Activated T-helper 1 cell treated with anti-CD3 and anti-CD28 coated beads, Interleukin-2, amount 50 U/mL, for 16 hours (primary cell): ENCODE results near the gene ANAPC7.
"Not testable (repeated sequence)": the region's sequence is repeated elsewhere in the genome, so short reads cannot be mapped to it uniquely, and the experiment has no call there.

Experiments used
- DNase-seq, 2 donors: peaks; one replicate each; pipeline ENCODE4 v3.0.0-alpha.2; 2020; ENCODE audit warnings: low read depth in 1 of 2, low spot score in 1 of 2

Gene ANAPC7

DNA sequence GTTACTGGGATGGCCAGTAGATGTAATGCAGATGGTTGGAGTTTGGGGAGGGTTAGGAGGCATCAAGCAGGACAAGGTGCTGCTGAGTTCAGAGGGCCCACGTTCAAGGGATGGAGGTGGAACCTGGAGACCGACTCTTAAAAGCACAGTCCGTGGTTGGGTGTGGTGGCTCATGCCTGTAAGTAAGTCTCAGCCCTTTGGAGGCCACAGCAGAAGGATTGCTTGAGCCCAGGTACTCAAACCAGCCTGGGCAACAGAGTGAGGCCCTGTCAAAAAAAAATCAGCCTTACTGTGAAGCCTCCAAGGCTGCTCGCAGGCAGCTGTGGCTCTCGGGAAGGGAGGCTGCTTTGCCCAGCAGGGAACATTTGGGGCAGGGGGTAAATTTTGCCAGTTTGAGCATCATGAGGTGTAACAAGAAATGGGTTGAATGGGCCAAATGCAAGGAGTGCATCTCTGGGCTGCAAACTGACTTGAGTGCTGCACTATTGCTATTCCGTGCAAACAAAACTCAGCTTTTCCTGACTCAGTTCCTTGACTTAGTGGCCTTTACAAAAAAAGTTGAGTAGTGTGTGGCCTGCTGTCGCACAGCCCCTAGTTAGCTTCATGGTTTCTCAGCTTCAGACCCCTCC is 55.0 kb downstream of the ANAPC7 start:
- no peak for DNase-seq

DNA sequence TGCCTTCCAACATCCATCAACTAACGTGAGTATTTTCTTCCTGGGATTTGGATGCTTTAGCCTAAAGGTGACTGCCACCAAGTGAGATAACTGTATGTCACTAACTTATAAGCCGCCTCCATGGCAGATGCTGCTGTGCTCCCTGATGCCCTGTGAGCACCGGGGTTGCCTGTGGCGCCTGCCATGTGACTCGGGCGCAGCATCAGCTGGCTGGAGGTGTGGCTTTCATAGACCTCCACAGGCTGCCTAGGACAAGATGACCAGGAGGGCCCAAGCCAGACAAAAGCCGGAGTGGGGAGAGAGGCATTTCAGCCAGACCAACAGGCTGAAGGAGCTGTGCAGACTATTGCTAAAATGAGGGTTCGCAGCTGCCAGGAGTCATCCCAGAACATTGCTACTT is 55.7 kb downstream of the ANAPC7 start:
- no peak for DNase-seq

DNA sequence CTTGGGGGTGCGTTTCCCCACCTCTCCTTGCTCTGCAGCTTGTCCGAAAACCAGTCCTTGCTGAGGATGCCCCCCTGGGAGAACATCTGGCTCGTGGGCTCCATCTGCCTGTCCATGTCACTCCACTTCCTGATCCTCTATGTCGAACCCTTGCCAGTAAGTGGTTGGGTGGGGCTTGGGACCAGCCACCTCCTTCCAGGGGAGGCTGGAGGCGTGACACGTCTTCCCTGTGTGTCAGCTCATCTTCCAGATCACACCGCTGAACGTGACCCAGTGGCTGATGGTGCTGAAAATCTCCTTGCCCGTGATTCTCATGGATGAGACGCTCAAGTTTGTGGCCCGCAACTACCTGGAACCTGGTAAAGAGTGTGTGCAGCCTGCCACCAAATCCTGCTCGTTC is 57.5 kb downstream of the ANAPC7 start:
- no peak for DNase-seq

DNA sequence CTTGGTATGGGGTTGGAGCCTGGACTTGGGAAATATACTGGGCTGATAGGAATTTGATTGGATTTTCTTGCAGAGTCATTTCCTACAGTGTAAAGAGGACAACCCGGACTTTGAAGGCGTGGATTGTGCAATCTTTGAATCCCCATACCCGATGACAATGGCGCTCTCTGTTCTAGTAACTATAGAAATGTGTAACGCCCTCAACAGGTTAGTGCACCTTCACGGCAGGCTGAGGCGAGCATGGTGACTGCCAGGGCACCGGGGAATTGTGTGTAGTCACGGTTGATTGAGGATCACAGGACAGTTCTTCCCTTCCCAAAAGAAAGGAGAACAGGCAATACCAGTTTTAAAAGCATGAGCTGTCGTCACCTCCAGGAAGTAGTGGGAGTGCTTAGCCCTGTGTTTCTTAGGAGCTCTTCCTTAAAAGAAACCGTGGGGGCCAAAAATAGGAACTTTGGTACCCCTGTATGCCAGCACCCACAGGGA is 58.3 kb downstream of the ANAPC7 start:
- DNase-seq = no peak

DNA sequence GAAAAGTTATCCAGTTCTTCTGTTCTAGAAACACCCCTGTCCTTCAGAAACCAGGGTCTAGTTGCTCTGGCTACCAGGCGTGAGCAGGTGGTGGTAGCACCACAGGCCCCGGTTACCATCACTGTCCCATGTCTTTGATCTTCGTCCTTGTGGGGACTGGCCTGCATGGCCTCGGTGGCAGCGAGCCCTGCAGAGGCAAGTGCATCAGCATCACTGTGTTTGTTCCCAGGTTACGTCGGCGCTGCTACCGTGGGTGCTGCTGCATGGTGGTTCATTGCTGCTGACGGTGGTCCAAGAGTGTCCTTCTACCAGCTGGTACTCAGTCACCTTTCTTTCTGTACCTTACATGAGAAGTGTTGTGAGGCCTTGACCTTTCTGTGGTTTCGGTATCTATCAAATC is 58.9 kb downstream of the ANAPC7 start:
- no peak for DNase-seq

DNA sequence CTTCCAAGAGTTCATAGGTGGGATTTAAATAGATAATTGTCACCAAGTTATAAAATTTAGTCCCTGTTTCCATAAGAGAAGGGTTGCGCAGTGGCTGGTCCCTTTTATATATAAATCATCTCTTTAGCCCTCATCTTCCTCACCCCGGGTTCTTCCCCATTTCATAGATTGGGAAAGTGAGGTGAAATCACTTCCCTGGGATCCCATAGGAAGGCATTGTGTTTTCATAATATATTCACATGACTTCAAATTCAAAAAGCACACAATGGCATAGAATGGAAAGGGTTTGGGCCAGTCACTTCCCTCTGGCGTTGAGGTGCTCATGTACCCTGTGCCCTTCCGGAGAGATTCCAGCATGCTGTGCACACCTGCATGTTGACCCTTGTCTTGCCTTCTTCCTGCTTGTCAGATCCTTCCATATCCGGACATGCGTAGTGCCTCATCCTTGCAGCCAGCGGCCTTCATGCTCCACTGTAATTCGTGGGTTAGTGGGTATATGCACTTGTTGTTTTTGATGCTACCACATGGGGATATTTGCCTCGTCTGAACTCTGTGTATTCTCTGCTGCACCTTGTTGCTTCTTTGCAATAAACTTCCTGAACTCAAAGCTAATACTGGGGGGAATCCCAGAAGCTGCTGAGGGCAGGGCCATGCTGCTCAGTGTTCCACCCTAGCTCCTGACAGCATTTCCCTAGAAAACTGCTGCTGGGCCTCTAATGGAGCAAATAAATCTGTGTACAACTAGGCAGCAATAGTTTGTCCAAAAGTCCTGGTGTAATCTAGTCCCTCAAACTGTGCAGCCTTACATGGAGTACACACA is 59.6 kb downstream of the ANAPC7 start:
- no peak for DNase-seq

DNA sequence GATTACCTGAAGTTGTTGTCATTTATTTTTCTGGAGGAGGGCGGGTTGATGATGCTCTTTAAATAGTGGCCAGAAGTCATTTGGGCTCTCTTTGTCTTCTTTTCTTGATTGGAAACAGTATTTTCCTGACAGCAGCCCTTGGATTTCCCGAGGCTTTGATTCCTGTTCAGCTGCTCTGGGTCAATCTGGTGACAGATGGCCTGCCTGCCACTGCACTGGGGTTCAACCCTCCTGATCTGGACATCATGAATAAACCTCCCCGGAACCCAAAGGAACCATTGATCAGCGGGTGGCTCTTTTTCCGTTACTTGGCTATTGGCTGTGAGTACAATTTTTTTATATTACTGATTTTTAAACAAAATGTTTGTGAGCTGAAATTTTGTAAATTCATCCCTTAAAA is 60.4 kb downstream of the ANAPC7 start:
- DNase-seq = no peak

DNA sequence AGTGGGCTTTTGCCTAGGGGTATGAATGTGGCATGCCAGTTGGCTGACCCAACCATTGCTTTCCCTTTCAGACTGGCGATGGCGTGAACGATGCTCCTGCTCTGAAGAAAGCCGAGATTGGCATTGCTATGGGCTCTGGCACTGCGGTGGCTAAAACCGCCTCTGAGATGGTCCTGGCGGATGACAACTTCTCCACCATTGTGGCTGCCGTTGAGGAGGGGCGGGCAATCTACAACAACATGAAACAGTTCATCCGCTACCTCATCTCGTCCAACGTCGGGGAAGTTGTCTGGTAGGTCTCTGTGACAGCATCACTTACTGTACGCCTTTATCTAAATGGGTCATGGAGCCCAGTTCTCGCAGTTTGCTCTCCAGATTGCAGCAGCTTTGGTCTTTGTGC is 61.4 kb downstream of the ANAPC7 start:
- no peak for DNase-seq

DNA sequence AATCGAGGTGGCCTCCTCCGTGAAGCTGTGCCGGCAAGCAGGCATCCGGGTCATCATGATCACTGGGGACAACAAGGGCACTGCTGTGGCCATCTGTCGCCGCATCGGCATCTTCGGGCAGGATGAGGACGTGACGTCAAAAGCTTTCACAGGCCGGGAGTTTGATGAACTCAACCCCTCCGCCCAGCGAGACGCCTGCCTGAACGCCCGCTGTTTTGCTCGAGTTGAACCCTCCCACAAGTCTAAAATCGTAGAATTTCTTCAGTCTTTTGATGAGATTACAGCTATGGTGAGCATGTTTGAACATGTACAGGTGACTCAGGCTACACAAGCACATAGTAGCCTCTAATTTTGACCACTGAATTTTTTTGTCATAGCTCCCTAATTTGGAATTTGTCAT is 62.8 kb downstream of the ANAPC7 start:
- DNase-seq = no peak

DNA sequence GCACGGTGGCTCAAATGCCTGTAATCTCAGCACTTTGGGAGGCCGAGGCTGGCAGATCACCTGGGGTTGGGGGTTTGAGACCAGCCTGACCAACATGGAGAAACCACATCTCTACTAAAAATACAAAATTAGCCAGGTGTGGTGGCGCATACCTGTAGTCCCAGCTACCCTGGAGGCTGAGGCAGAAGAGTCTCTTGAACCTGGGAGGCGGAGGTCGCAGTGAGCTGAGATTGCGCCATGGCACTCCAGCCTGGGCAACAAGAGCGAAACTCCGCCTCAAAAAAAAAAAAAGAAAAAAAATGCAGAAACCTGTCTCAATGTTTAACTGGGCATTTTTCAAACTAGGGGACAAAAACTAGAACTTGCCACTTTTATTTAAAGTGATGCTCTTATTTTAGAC is 63.2 kb downstream of the ANAPC7 start:
- DNase-seq = not testable (repeated sequence)

DNA sequence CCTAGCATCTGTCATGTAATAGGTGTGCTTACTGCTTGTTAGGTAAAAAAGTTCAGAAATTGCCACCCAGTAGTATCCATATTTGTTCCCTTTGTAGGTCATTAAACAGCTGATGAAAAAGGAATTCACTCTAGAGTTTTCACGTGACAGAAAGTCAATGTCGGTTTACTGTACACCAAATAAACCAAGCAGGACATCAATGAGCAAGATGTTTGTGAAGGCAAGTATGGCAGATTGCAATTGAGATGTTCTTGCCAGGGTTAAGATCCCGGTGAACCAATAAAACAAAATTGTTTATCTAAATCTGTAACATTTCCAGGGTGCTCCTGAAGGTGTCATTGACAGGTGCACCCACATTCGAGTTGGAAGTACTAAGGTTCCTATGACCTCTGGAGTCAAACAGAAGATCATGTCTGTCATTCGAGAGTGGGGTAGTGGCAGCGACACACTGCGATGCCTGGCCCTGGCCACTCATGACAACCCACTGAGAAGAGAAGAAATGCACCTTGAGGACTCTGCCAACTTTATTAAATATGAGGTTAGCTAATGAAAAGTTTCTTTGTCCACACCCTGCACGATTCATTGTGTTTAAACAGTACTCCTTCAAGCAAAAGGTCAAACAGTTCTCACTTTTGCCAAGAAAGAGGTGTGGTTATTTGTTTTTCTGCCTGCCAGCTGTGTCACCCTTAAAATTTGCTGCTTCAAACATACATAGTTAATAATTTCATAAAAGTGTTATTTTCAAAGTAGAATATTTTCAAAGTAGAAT is 64.1 kb downstream of the ANAPC7 start:
- DNase-seq = no peak

DNA sequence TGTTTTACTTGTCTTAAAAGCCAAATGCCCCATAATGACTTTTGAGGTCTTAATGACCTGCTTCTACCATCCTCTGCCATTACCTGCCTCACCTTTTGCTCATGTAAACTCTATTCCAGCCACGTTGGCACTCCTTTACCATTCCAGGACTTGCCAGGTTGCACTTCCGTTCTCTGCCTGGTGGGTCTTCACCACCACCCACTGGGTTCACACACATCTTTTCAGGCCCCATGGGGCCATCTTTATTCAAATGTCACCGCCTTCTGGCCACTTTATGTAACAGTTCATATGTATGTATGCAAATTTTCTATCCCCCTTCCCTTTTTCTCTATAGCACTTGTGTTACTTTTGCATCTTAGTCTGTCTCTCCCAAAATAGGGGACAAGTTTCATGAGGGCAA is 64.8 kb downstream of the ANAPC7 start:
- no peak for DNase-seq

DNA sequence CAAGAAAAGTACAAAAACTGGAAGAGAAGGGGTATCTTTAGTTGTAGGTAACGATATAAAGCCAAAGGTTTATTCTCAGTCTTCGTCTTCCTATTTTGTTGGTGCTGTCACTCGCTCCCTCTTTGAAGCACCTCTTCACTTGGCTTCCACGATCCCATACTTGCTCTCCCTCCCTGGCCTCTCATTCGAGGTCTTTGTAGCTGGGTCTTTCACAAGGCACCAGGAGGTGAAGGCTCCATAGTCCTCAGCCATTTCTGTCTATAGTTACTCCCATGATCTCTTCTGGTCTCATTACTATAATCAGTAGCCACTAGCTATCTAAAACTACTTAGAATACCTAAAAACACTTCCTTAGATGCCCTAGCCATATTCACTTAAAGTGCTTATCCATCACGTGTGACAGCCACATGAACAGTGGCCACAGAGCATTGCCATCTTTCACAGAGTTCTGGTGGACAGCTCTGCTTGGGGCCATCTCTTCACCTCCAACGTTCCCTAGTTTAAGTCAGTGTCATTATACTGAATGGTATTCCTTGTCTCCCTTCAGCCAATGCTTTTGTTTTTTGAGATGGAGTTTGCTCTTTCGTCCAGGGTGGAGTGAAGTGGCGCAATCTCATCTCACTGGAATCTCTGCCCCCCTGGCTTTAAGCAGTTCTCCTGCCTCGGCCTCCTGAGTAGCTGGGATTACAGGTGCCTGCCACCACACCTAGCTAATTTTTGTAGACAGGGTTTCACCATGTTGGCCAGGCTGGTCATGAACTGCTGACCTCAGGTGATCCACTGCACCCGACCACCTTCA is 65.4 kb downstream of the ANAPC7 start:
- DNase-seq = no peak

DNA sequence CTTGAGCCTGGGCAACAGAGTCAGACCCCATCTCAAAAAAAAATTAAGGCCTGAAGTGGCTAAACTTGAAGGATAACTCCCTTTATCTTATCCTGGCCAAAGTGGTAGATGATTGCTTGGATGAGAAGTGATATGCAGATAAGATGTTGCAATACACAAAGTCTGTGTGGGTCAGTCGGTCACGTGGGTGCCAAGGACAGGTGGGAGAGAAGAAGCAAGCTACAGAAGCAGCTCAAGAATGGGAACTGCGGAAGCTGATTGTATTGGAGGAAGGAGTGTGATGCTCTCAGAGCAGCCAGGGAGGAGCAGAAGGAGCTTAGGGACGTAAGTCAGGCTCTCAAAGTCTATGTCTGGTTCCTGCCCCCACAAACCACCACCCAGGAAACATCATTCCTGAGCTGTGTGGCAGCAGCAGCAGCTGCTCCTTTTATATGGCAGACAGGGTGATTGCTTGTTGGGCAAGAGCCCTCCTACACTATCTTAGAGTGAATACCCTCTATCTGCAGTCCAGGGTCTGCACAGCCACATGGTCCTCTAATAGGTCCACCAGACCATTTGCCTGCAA is 67.9 kb downstream of the ANAPC7 start:
- no peak for DNase-seq

DNA sequence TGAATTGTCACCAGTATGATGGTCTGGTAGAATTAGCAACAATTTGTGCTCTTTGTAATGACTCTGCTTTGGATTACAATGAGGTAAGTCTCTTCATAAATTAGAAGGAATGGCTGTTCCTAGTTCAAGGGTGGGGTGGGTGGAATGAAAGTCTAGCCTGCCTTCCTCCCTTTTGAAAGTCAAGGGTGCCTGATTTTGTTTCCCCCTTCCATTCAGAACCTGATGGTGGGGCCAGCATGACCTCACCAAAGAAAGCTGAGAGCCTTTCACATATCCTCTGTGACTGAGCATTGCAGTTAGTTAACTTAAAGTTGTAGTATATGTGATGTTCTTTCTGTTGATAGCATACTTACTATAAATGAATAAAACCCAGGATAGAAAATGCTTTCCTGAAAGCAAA is 70.3 kb downstream of the ANAPC7 start:
- no peak for DNase-seq

DNA sequence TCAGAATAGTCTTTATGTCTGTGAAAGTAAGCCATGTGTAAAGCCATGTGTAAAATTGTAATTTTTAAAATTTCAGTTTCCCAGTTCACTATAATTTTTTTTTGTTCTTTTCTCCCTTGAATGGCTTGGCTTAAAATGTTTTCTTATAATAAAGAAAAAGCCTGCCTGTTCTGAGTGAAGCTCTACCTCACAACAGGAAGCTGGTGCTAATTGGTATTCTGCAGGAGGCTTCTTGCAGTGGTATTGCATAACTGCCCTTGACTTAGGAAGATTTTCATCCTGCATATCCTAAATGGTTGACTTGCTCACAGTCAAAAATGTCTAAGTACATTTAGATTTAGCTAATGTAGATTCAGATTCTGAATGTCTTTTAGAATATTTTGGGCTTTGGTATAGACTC is 73.0 kb downstream of the ANAPC7 start:
- no peak for DNase-seq

DNA sequence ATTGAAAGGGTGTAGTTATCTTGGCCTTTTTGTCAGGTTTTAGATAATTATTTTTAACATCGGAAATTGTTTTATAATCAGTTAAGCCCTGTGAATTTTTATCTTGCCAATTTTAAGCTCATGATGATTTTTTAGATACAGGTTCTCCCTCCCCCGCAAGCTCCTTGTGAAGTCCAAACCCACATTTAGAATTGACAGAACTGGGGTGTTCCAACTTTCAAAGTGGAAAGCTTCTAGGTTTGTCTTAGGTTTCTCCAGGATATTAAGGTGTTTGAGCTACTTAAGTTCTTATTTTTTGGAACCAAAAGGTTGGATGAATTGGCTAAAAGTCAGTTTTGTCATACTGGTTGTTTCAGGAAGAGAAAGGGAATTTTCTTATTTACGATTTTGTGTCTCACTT is 73.4 kb downstream of the ANAPC7 start:
- DNase-seq = no peak

DNA sequence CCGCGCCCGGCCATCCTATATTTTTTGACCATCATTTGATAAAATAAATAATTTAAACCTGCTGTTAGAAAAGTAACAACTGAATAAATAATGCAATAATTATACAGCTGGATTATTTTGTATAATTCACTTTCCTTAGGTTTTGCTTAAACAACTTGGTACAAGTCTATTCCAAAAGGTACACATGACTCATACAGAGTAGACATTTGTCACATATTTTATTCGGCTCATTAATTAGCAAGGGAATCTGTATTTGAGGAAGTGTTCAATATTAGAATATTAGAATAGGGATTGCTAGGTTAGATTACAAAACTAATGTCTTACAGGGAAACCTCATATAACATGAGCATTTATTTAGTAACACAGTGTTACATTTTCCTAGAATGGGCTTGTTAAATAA is 73.8 kb downstream of the ANAPC7 start:
- DNase-seq = no peak
